SK-N-SH treated with all-trans-retinoic acid at 6 μM for 48 hours (cell line): ENCODE results near the gene EBLN2.

ENCODE experiments used
- ATAC-seq: fragments of 200-7000 bp; cut with Tn5 transposase; 3 replicates; pipeline ENCODE4 v1.9.1; 2020; ENCODE audit warnings: mild to moderate bottlenecking, moderate library complexity
- ARNTL ChIP-seq: fragments of 450-650 bp; formaldehyde crosslinking; IDR thresholded peaks from 2 replicates; pipeline ENCODE4 v1.5.0; 2020; ENCODE audit warnings: low read depth, mild to moderate bottlenecking, moderate library complexity, borderline replicate concordance
- CREB5 ChIP-seq: fragments of 250-450 bp; sonication (Bioruptor Pico); IDR thresholded peaks from 2 replicates; pipeline ENCODE4 v1.5.1; 2020; ENCODE audit warnings: low read depth, mild to moderate bottlenecking, moderate library complexity
- CSDC2 ChIP-seq: fragments of 250-450 bp; sonication (Bioruptor Pico); IDR thresholded peaks from 2 replicates; pipeline ENCODE4 v1.5.0; 2020; ENCODE audit warnings: mild to moderate bottlenecking, moderate library complexity
- ESRRG ChIP-seq: fragments of 250-450 bp; sonication (Bioruptor Pico); IDR thresholded peaks from 2 replicates; pipeline ENCODE4 v1.6.1; 2021; ENCODE audit warnings: mild to moderate bottlenecking
- GLIS3 ChIP-seq: fragments of 250-450 bp; sonication (Bioruptor Pico); IDR thresholded peaks from 2 replicates; pipeline ENCODE4 v1.5.0; 2020; ENCODE audit warnings: mild to moderate bottlenecking, moderate library complexity
- ISL1 ChIP-seq: fragments of 250-450 bp; sonication (Bioruptor Pico); IDR thresholded peaks from 2 replicates; pipeline ENCODE4 v2.1.2; 2022; ENCODE audit warnings: mild to moderate bottlenecking, moderate library complexity
- OSR1 ChIP-seq: fragments of 250-450 bp; sonication (Bioruptor Pico); IDR thresholded peaks from 2 replicates; pipeline ENCODE4 v1.8.0; 2022; ENCODE audit warnings: moderate library complexity, mild to moderate bottlenecking, inconsistent platforms
- PPARA ChIP-seq: fragments of 250-450 bp; sonication (Bioruptor Pico); IDR thresholded peaks from 2 replicates; pipeline ENCODE4 v1.5.0; 2020; ENCODE audit warnings: mild to moderate bottlenecking, borderline replicate concordance
- RARB ChIP-seq: fragments of 250-450 bp; sonication (Bioruptor Pico); IDR thresholded peaks from 2 replicates; pipeline ENCODE4 v1.8.0; 2021; ENCODE audit warnings: mild to moderate bottlenecking, moderate library complexity
- SNAI2 ChIP-seq: fragments of 250-450 bp; sonication (Bioruptor Pico); IDR thresholded peaks from 2 replicates; pipeline ENCODE4 v1.5.0; 2020; ENCODE audit warnings: mild to moderate bottlenecking, moderate library complexity
- TCF4 ChIP-seq: fragments of 250-450 bp; sonication (Bioruptor Pico); IDR thresholded peaks from 2 replicates; pipeline ENCODE4 v1.8.0; 2021; ENCODE audit warnings: mild to moderate bottlenecking, moderate library complexity, borderline replicate concordance
- TOX ChIP-seq: fragments of 250-450 bp; sonication (Bioruptor Pico); IDR thresholded peaks from 2 replicates; pipeline ENCODE4 v1.8.0; 2021; ENCODE audit warnings: mild to moderate bottlenecking, moderate library complexity, borderline replicate concordance
- ZC3H10 ChIP-seq: fragments of 250-450 bp; sonication (Bioruptor Pico); IDR thresholded peaks from 2 replicates; pipeline ENCODE4 v1.5.1; 2021; ENCODE audit warnings: mild to moderate bottlenecking, moderate library complexity
- ZFP3 ChIP-seq: fragments of 250-450 bp; sonication (Bioruptor Pico); IDR thresholded peaks from 2 replicates; pipeline ENCODE4 v1.5.0; 2020; ENCODE audit warnings: mild to moderate bottlenecking, moderate library complexity
- ZFP30 ChIP-seq: fragments of 450-650 bp; formaldehyde crosslinking; IDR thresholded peaks from 2 replicates; pipeline ENCODE4 v1.5.0; 2022; ENCODE audit warnings: mild to moderate bottlenecking, moderate library complexity
- ZNF565 ChIP-seq: fragments of 450-650 bp; formaldehyde crosslinking; conservative IDR thresholded peaks from 2 replicates; pipeline ENCODE4 v1.5.0; 2020; ENCODE audit warnings: low read depth, mild to moderate bottlenecking, moderate library complexity
- ZNF70 ChIP-seq: fragments of 450-650 bp; formaldehyde crosslinking; IDR thresholded peaks from 2 replicates; pipeline ENCODE4 v1.5.0; 2020; ENCODE audit warnings: mild to moderate bottlenecking, moderate library complexity
- ZNF8 ChIP-seq: fragments of 450-650 bp; formaldehyde crosslinking; IDR thresholded peaks from 2 replicates; pipeline ENCODE4 v1.5.0; 2020; ENCODE audit warnings: mild to moderate bottlenecking, moderate library complexity
- TF ChIP-seq, protein P1 (sequence below): fragments of 250-450 bp; sonication (Bioruptor Pico); IDR thresholded peaks from 2 replicates; pipeline ENCODE4 v1.5.1; 2021; ENCODE audit warnings: mild to moderate bottlenecking, moderate library complexity
- TF ChIP-seq, protein P2 (sequence below): fragments of 250-450 bp; sonication (Bioruptor Pico); IDR thresholded peaks from 2 replicates; pipeline ENCODE4 v1.8.0; 2021; ENCODE audit warnings: low read depth, mild to moderate bottlenecking, moderate library complexity, borderline replicate concordance
- TF ChIP-seq, protein P3 (sequence below): fragments of 250-450 bp; sonication (Bioruptor Pico); IDR thresholded peaks from 2 replicates; pipeline ENCODE4 v1.5.0; 2020; ENCODE audit warnings: mild to moderate bottlenecking, moderate library complexity

EBLN2 gene

GRCh38 chr3:73031573-73032103 is 29.8 kb upstream of the EBLN2 start:
- TF ChIP-seq ZNF70 (no peak), ISL1 (no peak), CREB5 (CRISPR knock-in tag) (no peak), TOX (CRISPR knock-in tag) (no peak), TCF4 (no peak), CSDC2 (no peak), RARB (CRISPR knock-in tag) (no peak), ZFP30 (CRISPR knock-in tag) (no peak), ZNF8 (CRISPR knock-in tag) (no peak)
- TF ChIP-seq, protein P1, sequence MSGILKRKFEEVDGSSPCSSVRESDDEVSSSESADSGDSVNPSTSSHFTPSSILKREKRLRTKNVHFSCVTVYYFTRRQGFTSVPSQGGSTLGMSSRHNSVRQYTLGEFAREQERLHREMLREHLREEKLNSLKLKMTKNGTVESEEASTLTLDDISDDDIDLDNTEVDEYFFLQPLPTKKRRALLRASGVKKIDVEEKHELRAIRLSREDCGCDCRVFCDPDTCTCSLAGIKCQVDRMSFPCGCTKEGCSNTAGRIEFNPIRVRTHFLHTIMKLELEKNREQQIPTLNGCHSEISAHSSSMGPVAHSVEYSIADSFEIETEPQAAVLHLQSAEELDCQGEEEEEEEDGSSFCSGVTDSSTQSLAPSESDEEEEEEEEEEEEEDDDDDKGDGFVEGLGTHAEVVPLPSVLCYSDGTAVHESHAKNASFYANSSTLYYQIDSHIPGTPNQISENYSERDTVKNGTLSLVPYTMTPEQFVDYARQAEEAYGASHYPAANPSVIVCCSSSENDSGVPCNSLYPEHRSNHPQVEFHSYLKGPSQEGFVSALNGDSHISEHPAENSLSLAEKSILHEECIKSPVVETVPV (CRISPR knock-in tag): no peak
- ATAC-seq: no peak

- TF ChIP-seq ARNTL (CRISPR knock-in tag): no peak
- TF ChIP-seq ISL1: peak; percentile 79
- TF ChIP-seq, protein P2, sequence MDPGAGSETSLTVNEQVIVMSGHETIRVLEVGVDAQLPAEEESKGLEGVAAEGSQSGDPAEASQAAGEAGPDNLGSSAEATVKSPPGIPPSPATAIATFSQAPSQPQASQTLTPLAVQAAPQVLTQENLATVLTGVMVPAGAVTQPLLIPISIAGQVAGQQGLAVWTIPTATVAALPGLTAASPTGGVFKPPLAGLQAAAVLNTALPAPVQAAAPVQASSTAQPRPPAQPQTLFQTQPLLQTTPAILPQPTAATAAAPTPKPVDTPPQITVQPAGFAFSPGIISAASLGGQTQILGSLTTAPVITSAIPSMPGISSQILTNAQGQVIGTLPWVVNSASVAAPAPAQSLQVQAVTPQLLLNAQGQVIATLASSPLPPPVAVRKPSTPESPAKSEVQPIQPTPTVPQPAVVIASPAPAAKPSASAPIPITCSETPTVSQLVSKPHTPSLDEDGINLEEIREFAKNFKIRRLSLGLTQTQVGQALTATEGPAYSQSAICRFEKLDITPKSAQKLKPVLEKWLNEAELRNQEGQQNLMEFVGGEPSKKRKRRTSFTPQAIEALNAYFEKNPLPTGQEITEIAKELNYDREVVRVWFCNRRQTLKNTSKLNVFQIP: no peak
- TF ChIP-seq ESRRG (CRISPR knock-in tag): no peak
- no peak for TF ChIP-seq CREB5 (CRISPR knock-in tag)
- TF ChIP-seq, all 23 proteins: peak for 1
- ATAC-seq: peak; percentile 67
Observed at GRCh38 chr3:73036694-73037591, 24.5 kb upstream of the EBLN2 start.

DNA sequence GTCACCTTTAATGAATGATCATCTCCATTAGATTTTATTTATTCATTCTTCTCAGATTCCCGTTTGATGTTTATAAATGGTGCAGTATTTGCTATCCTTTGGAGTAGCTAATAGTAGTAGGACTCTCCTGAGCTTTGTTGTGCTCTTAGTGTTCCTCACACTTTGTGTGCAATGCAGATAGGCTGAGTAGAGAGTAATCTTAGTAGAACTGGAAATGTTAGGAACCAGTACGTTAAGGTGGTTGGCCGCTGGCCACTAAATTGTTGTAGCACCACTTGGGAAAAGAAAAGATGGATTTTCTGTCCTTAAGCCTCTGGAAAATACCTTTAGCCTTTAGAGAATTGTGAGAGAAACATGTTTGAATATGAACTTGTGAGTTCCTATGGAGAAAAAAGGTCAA is 19.9 kb upstream of the EBLN2 start:
- TF ChIP-seq PPARA (CRISPR knock-in tag) (no peak), GLIS3 (CRISPR knock-in tag) (no peak), TOX (CRISPR knock-in tag) (no peak)
- TF ChIP-seq, all 23 proteins: peak for 0
- ATAC-seq: no peak

GRCh38 chr3:73043414-73043813 is 18.0 kb upstream of the EBLN2 start:
- no peak for ATAC-seq
- TF ChIP-seq ZNF565 (CRISPR knock-in tag): no peak
- TF ChIP-seq SNAI2 (CRISPR knock-in tag): no peak
- TF ChIP-seq, protein P1 (CRISPR knock-in tag): no peak
- TF ChIP-seq PPARA (CRISPR knock-in tag): no peak
- no peak for TF ChIP-seq ESRRG (CRISPR knock-in tag)
- no peak for TF ChIP-seq RARB (CRISPR knock-in tag)
- no peak for TF ChIP-seq TCF4
- TF ChIP-seq ZFP30 (CRISPR knock-in tag): no peak
- no peak for TF ChIP-seq ZFP3 (CRISPR knock-in tag)
- no peak for TF ChIP-seq ZC3H10 (CRISPR knock-in tag)
- no peak for TF ChIP-seq OSR1
- no peak for TF ChIP-seq GLIS3 (CRISPR knock-in tag)
- TF ChIP-seq ZNF8 (CRISPR knock-in tag): no peak
- TF ChIP-seq TOX (CRISPR knock-in tag): no peak
- no peak for TF ChIP-seq ZNF70
- TF ChIP-seq, protein P3, sequence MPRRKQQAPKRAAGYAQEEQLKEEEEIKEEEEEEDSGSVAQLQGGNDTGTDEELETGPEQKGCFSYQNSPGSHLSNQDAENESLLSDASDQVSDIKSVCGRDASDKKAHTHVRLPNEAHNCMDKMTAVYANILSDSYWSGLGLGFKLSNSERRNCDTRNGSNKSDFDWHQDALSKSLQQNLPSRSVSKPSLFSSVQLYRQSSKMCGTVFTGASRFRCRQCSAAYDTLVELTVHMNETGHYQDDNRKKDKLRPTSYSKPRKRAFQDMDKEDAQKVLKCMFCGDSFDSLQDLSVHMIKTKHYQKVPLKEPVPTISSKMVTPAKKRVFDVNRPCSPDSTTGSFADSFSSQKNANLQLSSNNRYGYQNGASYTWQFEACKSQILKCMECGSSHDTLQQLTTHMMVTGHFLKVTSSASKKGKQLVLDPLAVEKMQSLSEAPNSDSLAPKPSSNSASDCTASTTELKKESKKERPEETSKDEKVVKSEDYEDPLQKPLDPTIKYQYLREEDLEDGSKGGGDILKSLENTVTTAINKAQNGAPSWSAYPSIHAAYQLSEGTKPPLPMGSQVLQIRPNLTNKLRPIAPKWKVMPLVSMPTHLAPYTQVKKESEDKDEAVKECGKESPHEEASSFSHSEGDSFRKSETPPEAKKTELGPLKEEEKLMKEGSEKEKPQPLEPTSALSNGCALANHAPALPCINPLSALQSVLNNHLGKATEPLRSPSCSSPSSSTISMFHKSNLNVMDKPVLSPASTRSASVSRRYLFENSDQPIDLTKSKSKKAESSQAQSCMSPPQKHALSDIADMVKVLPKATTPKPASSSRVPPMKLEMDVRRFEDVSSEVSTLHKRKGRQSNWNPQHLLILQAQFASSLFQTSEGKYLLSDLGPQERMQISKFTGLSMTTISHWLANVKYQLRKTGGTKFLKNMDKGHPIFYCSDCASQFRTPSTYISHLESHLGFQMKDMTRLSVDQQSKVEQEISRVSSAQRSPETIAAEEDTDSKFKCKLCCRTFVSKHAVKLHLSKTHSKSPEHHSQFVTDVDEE (CRISPR knock-in tag): no peak
- no peak for TF ChIP-seq CREB5 (CRISPR knock-in tag)
